H9 (cell line): Measurements from ENCODE around the gene KRT6C. TPM values are rescaled to one million over a fixed set of nuclear protein-coding genes. Genes with fewer than 3 reads are reported as not detected.

Source experiments
- DNase-seq: peaks from one replicate; pipeline ENCODE4 v3.0.0-alpha.2; 2017
- H2AFZ ChIP-seq: one replicate; pipeline ENCODE4 v1.6.1; 2013; ENCODE audit warnings: mild to moderate bottlenecking, low read length, control low read depth, moderate library complexity
- H2AK5ac ChIP-seq: 2 replicates; pipeline ENCODE4 v1.6.1; 2013; ENCODE audit warnings: low read length, control low read depth, mixed read lengths; ENCODE audit not compliant: insufficient read length
- H2BK120ac ChIP-seq: one replicate; pipeline ENCODE4 v1.6.1; 2013; ENCODE audit warnings: low read depth, mild to moderate bottlenecking, low read length, control low read depth, inconsistent platforms; ENCODE audit not compliant: poor library complexity, severe bottlenecking
- H2BK12ac ChIP-seq: 2 replicates; pipeline ENCODE4 v1.6.1; 2013; ENCODE audit warnings: low read length, control low read depth, mixed read lengths, low read depth; ENCODE audit not compliant: insufficient read length
- H2BK15ac ChIP-seq: 2 replicates; pipeline ENCODE4 v1.6.1; 2013; ENCODE audit warnings: low read depth, low read length, control low read depth
- H2BK20ac ChIP-seq: one replicate; pipeline ENCODE4 v1.6.1; 2013; ENCODE audit warnings: low read depth, mild to moderate bottlenecking, low read length, control low read depth, inconsistent platforms; ENCODE audit not compliant: poor library complexity, severe bottlenecking
- H2BK5ac ChIP-seq: 2 replicates; pipeline ENCODE4 v1.6.1; 2013; ENCODE audit warnings: low read length, control low read depth, mixed read lengths; ENCODE audit not compliant: insufficient read length
- H3K14ac ChIP-seq: 2 replicates; pipeline ENCODE4 v1.6.1; 2013; ENCODE audit warnings: low read length, control low read depth; ENCODE audit not compliant: insufficient read depth
- H3K18ac ChIP-seq: 2 replicates; pipeline ENCODE4 v1.6.1; 2013; ENCODE audit warnings: low read depth, mild to moderate bottlenecking, mixed read lengths, low read length, control low read depth; ENCODE audit not compliant: insufficient read length
- H3K23ac ChIP-seq: 2 replicates; pipeline ENCODE4 v1.6.1; 2013; ENCODE audit warnings: low read length, control low read depth, mixed read lengths, low read depth; ENCODE audit not compliant: insufficient read length
- H3K23me2 ChIP-seq: 2 replicates; pipeline ENCODE4 v1.6.1; 2013; ENCODE audit warnings: low read depth, mild to moderate bottlenecking, mixed read lengths, low read length, control low read depth; ENCODE audit not compliant: insufficient read length, poor library complexity, severe bottlenecking
- H3K27ac ChIP-seq: 2 replicates; pipeline ENCODE4 v1.5.1; 2013; ENCODE audit warnings: low read length, control low read depth, mixed read lengths, low read depth; ENCODE audit not compliant: insufficient read length
- H3K27me3 ChIP-seq: 2 replicates; pipeline ENCODE4 v1.6.1; 2013; ENCODE audit warnings: low read length, control low read depth, inconsistent platforms; ENCODE audit not compliant: insufficient read depth
- H3K4ac ChIP-seq: 2 replicates; pipeline ENCODE4 v1.6.1; 2013; ENCODE audit warnings: low read depth, mild to moderate bottlenecking, control low read depth, inconsistent platforms, low read length, moderate library complexity
- H3K4me1 ChIP-seq: 2 replicates; pipeline ENCODE4 v1.6.1; 2013; ENCODE audit warnings: low read length, control low read depth, inconsistent platforms; ENCODE audit not compliant: insufficient read depth
- H3K4me2 ChIP-seq: 2 replicates; pipeline ENCODE4 v1.6.1; 2013; ENCODE audit warnings: low read length, control low read depth, mixed read lengths; ENCODE audit not compliant: insufficient read length, insufficient read depth
- H3K56ac ChIP-seq: 2 replicates; pipeline ENCODE4 v1.6.1; 2013; ENCODE audit warnings: low read depth, mild to moderate bottlenecking, mixed read lengths, low read length, control low read depth; ENCODE audit not compliant: insufficient read length
- H3K79me1 ChIP-seq: 2 replicates; pipeline ENCODE4 v1.6.1; 2013; ENCODE audit warnings: low read depth, mild to moderate bottlenecking, moderate library complexity, low read length, control low read depth, inconsistent platforms; ENCODE audit not compliant: insufficient read depth, poor library complexity, severe bottlenecking
- H3K79me2 ChIP-seq: 2 replicates; pipeline ENCODE4 v1.6.1; 2013; ENCODE audit warnings: low read length, control low read depth, inconsistent platforms; ENCODE audit not compliant: insufficient read depth
- H3K9ac ChIP-seq: 2 replicates; pipeline ENCODE4 v1.6.1; 2013; ENCODE audit warnings: low read length, control low read depth, mixed read lengths; ENCODE audit not compliant: insufficient read length; ENCODE audit errors: extremely low read depth
- H3K9me3 ChIP-seq: one replicate; pipeline ENCODE4 v1.6.1; 2013; ENCODE audit warnings: low read depth, low read length, inconsistent platforms; ENCODE audit not compliant: control insufficient read depth
- H3T11ph ChIP-seq: one replicate; pipeline ENCODE4 v1.6.1; 2013; ENCODE audit warnings: mild to moderate bottlenecking, low read length, control low read depth, inconsistent platforms
- H4K20me1 ChIP-seq: one replicate; pipeline ENCODE4 v1.6.1; 2013; ENCODE audit not compliant: control insufficient read depth, insufficient read length, insufficient read depth
- H4K5ac ChIP-seq: 2 replicates; pipeline ENCODE4 v1.6.1; 2013; ENCODE audit warnings: low read depth, mild to moderate bottlenecking, mixed read lengths, low read length, control low read depth; ENCODE audit not compliant: insufficient read length
- H4K8ac ChIP-seq: replicated peaks from 2 replicates; pipeline ENCODE4 v1.6.1; 2013; ENCODE audit warnings: low read length, control low read depth, mixed read lengths, low read depth; ENCODE audit not compliant: insufficient read length
- H4K91ac ChIP-seq: 2 replicates; pipeline ENCODE4 v1.6.1; 2013; ENCODE audit warnings: low read depth, mild to moderate bottlenecking, moderate library complexity, mixed read lengths, low read length, control low read depth; ENCODE audit not compliant: insufficient read length
- H3K27ac Mint-ChIP-seq, 3 experiments: 2 replicates in 2 of 3; 3 replicates in 1 of 3; pipeline ENCODE4 v1.8.0; 2020 to 2021; ENCODE audit warnings: mixed read lengths in 3 of 3, mild to moderate bottlenecking in 1 of 3, moderate library complexity in 1 of 3
- H3K27me3 Mint-ChIP-seq: 2 replicates; pipeline ENCODE4 v1.8.0; 2021; ENCODE audit warnings: low read depth, mild to moderate bottlenecking, moderate library complexity, mixed read lengths
- H3K36me3 Mint-ChIP-seq, 3 experiments: 2 replicates in 2 of 3; 3 replicates in 1 of 3; pipeline ENCODE4 v1.8.0; 2020 to 2021; ENCODE audit warnings: low read depth in 3 of 3, mixed read lengths in 3 of 3; ENCODE audit not compliant: insufficient read depth in 1 of 3
- H3K4me1 Mint-ChIP-seq, 2 experiments: 2 replicates each; pipeline ENCODE4 v1.8.0; 2020; ENCODE audit warnings: mixed read lengths in 2 of 2
- H3K4me3 Mint-ChIP-seq, 2 experiments: 2 replicates in 1 of 2; 3 replicates in 1 of 2; pipeline ENCODE4 v1.8.0; 2020 to 2021; ENCODE audit warnings: mild to moderate bottlenecking in 2 of 2, mixed read lengths in 2 of 2, moderate library complexity in 1 of 2
- H3K9me3 Mint-ChIP-seq, 2 experiments: 2 replicates in 1 of 2; 3 replicates in 1 of 2; pipeline ENCODE4 v1.8.0; 2020; ENCODE audit warnings: mild to moderate bottlenecking in 2 of 2, mixed read lengths in 2 of 2, moderate library complexity in 1 of 2
- CTCF ChIP-seq: fragments of 200-600 bp; sonication (generic); conservative IDR thresholded peaks from 3 replicates; pipeline ENCODE4 v1.8.0; 2021; ENCODE audit warnings: antibody characterized with exemption, mild to moderate bottlenecking
- WGBS: extraction: QIAGEN DNeasy Blood & Tissue Kit; methylation state at CpG from one replicate; pipeline ENCODE4 v1.1.7; 2013; ENCODE audit warnings: missing lambda C conversion rate, low lambda C conversion rate, mixed read lengths; ENCODE audit not compliant: insufficient read length; ENCODE audit errors: extremely low coverage; 5-methylcytosine and 5-hydroxymethylcytosine counted together
- total RNA-seq: library from RNA; stranded (reverse); gene quantifications from 2 replicates; pipeline ENCODE4 v1.2.1, GENCODE V29; 2021

The KRT6C gene
- total RNA-seq, 1 experiment from 2014 or later, result not detected

DNA sequence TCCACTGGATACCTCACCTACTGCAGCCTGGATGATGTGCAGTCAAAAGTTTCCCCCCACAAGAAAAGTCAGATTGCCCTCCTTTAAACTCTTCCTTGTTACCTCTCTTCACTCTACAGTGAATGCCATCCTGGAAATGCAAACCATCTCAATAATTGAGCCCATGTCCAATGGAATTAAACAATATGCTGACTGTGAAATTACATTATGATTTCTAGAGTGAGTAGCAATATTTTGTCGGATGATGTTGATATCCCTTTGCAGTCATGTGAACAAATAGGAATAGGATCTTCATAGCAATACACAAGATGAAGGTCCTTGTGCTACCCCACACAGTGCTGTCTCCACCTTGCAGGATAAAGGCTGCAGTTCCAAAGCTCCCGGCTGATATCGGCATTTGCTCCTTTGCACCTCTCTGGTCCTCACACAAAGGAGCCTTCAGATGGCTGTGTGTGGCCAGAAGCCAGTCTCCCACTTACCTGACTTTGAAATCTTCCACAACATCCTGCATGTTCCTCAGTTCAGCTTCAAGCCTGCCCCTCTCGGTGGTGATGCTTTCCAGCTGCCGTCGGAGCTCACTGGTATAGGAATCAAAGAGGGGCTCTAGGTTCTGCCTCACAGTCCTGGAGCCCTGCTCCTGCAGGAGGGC is 40.9 kb downstream of the KRT6C start:
- no peak overlapping the region for H3K23ac ChIP-seq
- no peak overlapping the region for H3T11ph ChIP-seq
- no peak overlapping the region; a peak in 1 of 7 replicates for H3K27ac Mint-ChIP-seq
- H2BK20ac ChIP-seq, result no peak overlapping the region
- no peak overlapping the region for H3K14ac ChIP-seq
- peaks cover 0 to 9% of the 10 kb centered on the region in 2 experiments; a peak in 3 of 4 replicates for H3K4me1 Mint-ChIP-seq
- no peak for TF ChIP-seq CTCF
- no peak overlapping the region for H3K4me3 Mint-ChIP-seq
- H2BK15ac ChIP-seq, result no peak overlapping the region
- H3K79me1 ChIP-seq, result no peaks in the 10 kb centered on the region
- H2AK5ac ChIP-seq, result no peak overlapping the region
- no peaks in the 10 kb centered on the region for H3K23me2 ChIP-seq
- H3K27me3 ChIP-seq, result no peaks in the 10 kb centered on the region
- H4K20me1 ChIP-seq, result no peaks in the 10 kb centered on the region
- H3K27ac ChIP-seq, result no peak overlapping the region
- H3K79me2 ChIP-seq, result no peaks in the 10 kb centered on the region
- no peak overlapping the region for H2BK12ac ChIP-seq
- H3K27me3 Mint-ChIP-seq, result peaks cover 40% of the 10 kb centered on the region
- H2AFZ ChIP-seq, result no peak overlapping the region
- no peak overlapping the region for H4K8ac ChIP-seq
- H2BK120ac ChIP-seq, result no peak overlapping the region
- DNase-seq, result no peak
- no peak overlapping the region for H3K4ac ChIP-seq
- H3K9me3 Mint-ChIP-seq, result no peaks in the 10 kb centered on the region
- WGBS, result no CpG with 5 or more reads among the region's 6 CpGs
- H4K91ac ChIP-seq, result no peak overlapping the region
- no peak overlapping the region for H3K56ac ChIP-seq
- no peak overlapping the region for H3K4me2 ChIP-seq
- no peaks in the 10 kb centered on the region for H3K9me3 ChIP-seq
- no peak overlapping the region for H2BK5ac ChIP-seq
- H3K4me1 ChIP-seq, result no peaks in the 10 kb centered on the region
- no peak overlapping the region for H4K5ac ChIP-seq
- H3K18ac ChIP-seq, result no peak overlapping the region
- no peaks in the 10 kb centered on the region for H3K36me3 Mint-ChIP-seq
- no peak overlapping the region for H3K9ac ChIP-seq
